Neural progenitor cell (in vitro differentiated cells): ENCODE data around the gene FAM219A.

Source experiments
- EZH2 ChIP-seq: fragments of 200-600 bp; sonication (generic); IDR thresholded peaks from 2 replicates; pipeline ENCODE4 v1.6.1; 2017; ENCODE audit warnings: antibody characterized with exemption, mild to moderate bottlenecking, moderate library complexity
- TF ChIP-seq, protein P1 (sequence below): fragments of 200-600 bp; sonication (generic); IDR thresholded peaks from 2 replicates; pipeline ENCODE4 v1.5.1; 2017; ENCODE audit warnings: antibody characterized with exemption, mild to moderate bottlenecking

DNA sequence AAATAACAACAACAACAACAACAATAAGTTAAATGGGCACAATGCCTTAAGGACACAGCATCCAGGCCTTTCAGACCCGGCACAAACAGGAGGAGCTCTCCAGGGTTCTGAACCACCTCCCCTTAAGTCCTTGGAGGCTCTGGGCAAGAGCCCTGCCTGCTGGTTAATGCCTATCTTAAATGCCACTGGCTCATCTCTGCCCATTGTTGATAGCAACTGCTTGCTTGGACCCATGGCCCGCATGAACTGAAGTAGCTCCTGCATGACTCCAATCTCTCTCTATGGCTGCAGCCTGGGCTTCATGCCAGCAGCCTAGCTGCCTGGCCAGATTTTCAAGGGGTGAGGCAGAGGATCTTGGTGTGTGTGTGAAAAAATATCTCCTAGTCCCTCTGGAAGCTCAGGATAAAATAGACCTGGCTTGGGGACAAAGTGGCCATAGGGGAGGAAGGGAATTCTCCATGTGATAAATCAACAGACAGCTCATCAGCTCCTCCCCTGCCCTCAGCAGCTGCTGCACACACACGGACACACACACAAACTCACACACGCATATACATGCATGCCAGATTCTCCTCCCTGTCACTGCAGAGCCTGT is 27.4 kb downstream of the FAM219A start:
- TF ChIP-seq, protein P1, sequence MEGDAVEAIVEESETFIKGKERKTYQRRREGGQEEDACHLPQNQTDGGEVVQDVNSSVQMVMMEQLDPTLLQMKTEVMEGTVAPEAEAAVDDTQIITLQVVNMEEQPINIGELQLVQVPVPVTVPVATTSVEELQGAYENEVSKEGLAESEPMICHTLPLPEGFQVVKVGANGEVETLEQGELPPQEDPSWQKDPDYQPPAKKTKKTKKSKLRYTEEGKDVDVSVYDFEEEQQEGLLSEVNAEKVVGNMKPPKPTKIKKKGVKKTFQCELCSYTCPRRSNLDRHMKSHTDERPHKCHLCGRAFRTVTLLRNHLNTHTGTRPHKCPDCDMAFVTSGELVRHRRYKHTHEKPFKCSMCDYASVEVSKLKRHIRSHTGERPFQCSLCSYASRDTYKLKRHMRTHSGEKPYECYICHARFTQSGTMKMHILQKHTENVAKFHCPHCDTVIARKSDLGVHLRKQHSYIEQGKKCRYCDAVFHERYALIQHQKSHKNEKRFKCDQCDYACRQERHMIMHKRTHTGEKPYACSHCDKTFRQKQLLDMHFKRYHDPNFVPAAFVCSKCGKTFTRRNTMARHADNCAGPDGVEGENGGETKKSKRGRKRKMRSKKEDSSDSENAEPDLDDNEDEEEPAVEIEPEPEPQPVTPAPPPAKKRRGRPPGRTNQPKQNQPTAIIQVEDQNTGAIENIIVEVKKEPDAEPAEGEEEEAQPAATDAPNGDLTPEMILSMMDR = no peak
- no peak for TF ChIP-seq EZH2
